ENCODE measurements around the gene REN. TPM values are rescaled to one million over a fixed set of nuclear protein-coding genes. Genes with fewer than 3 reads are reported as not detected.

The REN gene
- total and polyA plus RNA-seq, 2 of the 13 experiments (the other 11 are each of a cell fraction or from before 2014, with no cell fraction given): not detected

Other genes with a start within 250 kb of the REN start
- gene SOX13, start 93.2 kb downstream of the REN start, total RNA-seq (2016; rRNA removed; fragmentation: Illumina TruSeq; extraction: Trizol): 9.3 and 13.3 TPM in 2 replicates
- 15.8 and 19.0 TPM in 2 replicates for gene SOX13, start 93.2 kb downstream of the REN start, polyA plus RNA-seq (2011; rRNA removed)
- 35.3 and 42.8 TPM in 2 replicates for gene ETNK2, start 14.3 kb downstream of the REN start, total RNA-seq (2016; rRNA removed; fragmentation: Illumina TruSeq; extraction: Trizol)
- 15.5 and 23.4 TPM in 2 replicates for gene ETNK2, start 14.3 kb downstream of the REN start, polyA plus RNA-seq (2011; rRNA removed)
- 0.80 TPM in 1 of 2 replicates, not detected in the other for gene KISS1, start 30.2 kb upstream of the REN start, total RNA-seq (2016; rRNA removed; fragmentation: Illumina TruSeq; extraction: Trizol)
- 0.24 and 0.33 TPM in 2 replicates for gene KISS1, start 30.2 kb upstream of the REN start, polyA plus RNA-seq (2011; rRNA removed)
- gene GOLT1A, start 47.7 kb upstream of the REN start, total RNA-seq (2016; rRNA removed; fragmentation: Illumina TruSeq; extraction: Trizol): 19.4 and 28.0 TPM in 2 replicates
- 25.8 and 32.8 TPM in 2 replicates for gene GOLT1A, start 47.7 kb upstream of the REN start, polyA plus RNA-seq (2011; rRNA removed)
- gene PLEKHA6, start 193.6 kb upstream of the REN start, total RNA-seq (2016; rRNA removed; fragmentation: Illumina TruSeq; extraction: Trizol): 10.8 and 11.4 TPM in 2 replicates
- gene PLEKHA6, start 193.6 kb upstream of the REN start, polyA plus RNA-seq (2011; rRNA removed): 5.3 and 6.4 TPM in 2 replicates
- gene PPP1R15B, start 245.5 kb upstream of the REN start, total RNA-seq (2016; rRNA removed; fragmentation: Illumina TruSeq; extraction: Trizol): 20.1 and 23.8 TPM in 2 replicates
- gene PPP1R15B, start 245.5 kb upstream of the REN start, polyA plus RNA-seq (2011; rRNA removed): 12.7 and 13.4 TPM in 2 replicates

Measured in HepG2 (cell line).